HK-2 (cell line): Measurements from ENCODE around the gene KCNK13.
"Not testable (repeated sequence)": the region's sequence is repeated elsewhere in the genome, so short reads cannot be mapped to it uniquely, and the experiment has no call there.

Source experiments
- DNase-seq: peaks from one replicate; pipeline ENCODE4 v3.0.0-alpha.2; 2018; ENCODE audit not compliant: unreplicated experiment

KCNK13 gene

DNA sequence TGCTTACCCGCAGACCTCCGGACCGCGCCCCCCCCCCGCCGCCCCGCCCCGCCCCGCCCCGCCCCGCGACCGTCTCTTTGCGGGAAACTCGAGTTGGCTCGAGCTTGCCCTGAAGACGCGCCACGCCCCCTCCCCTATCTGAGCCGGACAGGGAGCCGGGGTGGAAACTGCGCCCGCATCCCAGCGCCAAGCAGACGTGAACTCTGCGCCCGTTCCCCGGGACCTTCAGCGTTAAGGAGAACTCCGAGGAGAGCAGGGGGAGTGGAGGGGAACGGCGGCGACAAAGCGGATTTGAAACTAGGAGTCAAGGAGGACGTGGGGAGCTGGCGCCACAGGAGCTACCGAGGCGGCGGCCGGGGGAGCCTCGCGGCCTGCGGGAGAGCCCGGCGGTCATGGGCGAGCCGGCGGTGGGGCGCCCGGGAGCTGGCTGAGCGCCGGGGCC is at the start of gene KCNK13:
TSS of gene KCNK13 (plus strand) at position 310 of the 442 bp plus-strand sequence. CDS start 212 bp downstream, outside the sequence.
- DNase-seq, result no peak

DNA sequence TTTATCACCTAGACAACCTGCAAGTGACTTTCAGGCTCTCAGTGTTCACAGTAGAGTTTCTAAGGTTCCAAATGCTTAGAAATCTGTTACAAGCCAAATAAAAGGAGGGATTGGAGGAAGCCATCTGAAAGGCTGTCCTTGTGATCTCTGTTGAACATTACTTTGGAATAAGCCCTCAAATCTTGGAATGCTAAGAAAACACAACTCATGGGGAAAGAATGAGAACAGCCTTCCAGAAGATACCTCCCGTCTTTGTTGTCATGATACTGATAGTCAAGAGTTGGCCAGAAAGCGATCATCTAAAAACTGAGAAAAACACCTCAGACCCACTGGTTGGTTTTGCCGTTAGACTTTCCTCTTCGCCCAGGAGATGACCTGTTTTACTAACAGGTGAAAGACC is 44.4 kb upstream of the KCNK13 start:
- no peak for DNase-seq

DNA sequence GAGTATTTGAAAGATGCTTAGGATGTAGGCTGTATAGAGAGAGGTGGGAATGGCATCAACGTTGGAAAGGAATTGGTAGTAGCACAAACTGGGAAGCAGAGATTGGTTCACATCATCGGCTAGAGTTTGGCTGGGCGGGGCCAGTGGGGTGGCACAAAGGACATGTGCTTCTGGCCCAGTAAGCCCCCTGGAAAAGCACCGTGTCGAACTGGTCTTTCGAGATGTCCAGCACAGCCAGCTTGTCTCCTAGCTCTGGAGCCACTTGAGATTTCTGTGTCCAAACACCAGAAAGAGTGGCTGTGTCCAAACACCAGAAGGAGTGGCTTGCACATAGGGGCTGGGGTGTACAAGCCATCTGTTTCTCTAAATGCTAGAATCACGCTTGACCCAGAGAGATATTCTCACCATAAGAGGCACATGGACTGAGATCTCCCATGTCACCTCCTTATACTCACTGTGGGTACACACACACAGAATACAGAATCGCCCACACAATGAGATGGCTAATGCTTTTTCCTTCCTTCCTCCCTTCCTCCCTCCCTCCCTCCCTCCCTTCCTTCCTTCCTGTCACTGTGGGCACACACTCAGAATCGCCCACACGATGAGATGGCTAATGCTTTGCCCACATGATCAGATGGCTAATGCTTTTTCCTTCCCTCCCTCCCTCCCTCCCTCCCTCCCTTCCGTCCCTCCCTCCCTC is 41.8 kb upstream of the KCNK13 start:
- no peak for DNase-seq

- DNase-seq, result no peak
Measured at GRCh38 chr14:90023176-90023896, 38.5 kb upstream of the KCNK13 start.

- no peak for DNase-seq
Measured at GRCh38 chr14:90024910-90025309, 36.9 kb upstream of the KCNK13 start.

DNA sequence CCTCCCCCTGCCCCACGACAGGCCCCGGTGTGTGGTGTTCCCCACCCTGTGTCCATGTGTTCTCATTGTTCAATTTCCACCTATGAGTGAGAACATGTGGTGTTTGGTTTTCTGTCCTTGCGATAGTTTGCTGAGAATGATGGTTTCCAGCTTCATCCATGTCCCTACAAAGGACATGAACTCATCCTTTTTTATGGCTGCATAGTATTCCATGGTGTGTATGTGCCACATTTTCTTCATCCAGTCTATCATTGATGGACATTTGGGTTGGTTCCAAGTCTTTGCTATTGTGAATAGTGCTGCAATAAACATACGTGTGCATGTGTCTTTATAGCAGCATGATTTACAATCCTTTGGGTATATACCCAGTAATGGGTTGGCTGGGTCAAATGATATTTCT is 35.2 kb upstream of the KCNK13 start:
- not testable (repeated sequence) for DNase-seq

- no peak for DNase-seq
Measured at GRCh38 chr14:90027842-90028241, 34.0 kb upstream of the KCNK13 start.

- no peak for DNase-seq
Measured at GRCh38 chr14:90034156-90034555, 27.6 kb upstream of the KCNK13 start.

DNA sequence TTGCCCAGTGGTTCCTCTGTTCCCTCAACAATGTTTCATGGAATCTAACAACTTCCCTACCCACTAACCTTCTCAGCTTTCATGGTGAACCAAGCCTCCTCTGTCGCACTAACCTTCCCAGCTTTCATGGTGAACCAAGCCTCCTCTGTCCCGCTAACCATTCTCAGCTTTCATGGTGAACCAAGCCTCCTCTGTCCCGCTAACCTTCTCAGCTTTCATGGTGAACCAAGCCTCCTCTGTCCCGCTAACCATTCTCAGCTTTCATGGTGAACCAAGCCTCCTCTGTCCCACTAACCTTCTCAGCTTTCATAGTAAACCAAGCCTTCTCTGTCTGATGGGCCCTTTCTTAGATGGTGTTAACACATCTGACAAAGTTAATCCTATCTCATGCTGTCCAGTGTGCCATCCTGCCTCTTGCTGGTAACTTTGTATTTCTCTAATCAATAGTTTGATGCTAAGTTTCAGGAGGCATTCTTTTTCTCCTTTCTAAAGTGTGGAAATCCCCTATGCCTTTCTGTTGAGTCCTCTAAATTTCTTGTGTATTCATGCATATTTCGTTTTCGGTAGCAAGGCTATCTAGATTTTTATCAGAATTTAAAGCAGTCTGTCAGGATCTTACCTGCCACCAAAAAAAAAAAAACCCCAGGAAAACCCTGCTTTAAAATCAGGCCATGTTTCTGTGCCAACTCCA is 26.8 kb upstream of the KCNK13 start:
- no peak for DNase-seq

- DNase-seq, result no peak
Measured at GRCh38 chr14:90039253-90040010, 22.4 kb upstream of the KCNK13 start.

DNA sequence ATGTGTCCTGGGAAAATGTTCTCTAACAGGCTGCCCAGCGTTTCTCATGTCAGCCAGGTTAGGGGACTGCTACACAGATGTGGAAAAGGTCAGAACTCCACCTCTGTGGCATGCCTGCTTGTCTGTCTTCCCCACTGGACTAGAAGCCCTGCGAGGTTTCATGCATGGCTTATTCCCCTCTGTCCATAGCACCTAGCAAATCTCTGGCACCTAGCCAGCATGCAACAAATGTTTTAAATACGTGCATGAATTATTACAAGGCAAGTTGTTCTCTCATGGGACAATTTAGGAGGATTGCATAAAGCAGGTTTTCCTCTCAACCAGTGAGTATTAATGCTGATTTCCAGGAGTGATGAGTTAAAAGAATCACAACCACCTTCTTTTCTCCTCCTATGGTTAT is 21.4 kb upstream of the KCNK13 start:
- no peak for DNase-seq

DNA sequence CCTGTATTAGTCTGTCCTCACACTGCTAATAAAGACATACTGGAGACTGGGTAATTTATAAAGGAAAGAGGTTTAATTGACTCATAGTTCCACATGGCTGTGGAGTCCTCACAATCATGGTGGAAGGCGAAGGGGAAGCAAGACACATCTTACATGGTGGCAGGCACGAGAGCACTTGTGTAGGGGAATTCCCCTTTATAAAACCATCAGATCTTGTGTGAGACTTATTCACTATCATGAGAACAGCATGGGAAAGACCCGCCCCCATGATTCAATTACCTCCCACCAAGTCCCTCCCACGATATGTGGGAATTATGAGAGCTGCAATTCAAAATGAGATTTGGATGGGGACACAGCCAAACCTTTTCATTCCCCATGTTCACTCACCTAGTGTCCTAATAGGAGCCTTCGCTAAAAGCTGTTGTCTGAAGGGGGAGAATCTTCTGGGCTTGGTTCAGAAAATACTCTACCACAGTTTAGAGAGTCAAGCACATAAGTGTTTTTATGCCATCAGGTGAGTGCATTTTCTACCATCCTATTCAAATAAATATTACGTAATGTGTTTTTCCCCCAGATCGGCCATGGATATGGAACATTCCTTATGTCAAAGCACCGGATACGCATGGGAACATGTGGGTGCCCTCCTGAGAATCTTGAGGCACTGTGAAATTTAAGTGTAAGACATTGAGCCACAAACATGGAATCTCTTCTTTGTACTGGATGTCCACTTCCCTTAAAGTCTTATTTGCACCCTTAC is 19.1 kb upstream of the KCNK13 start:
- no peak for DNase-seq

DNA sequence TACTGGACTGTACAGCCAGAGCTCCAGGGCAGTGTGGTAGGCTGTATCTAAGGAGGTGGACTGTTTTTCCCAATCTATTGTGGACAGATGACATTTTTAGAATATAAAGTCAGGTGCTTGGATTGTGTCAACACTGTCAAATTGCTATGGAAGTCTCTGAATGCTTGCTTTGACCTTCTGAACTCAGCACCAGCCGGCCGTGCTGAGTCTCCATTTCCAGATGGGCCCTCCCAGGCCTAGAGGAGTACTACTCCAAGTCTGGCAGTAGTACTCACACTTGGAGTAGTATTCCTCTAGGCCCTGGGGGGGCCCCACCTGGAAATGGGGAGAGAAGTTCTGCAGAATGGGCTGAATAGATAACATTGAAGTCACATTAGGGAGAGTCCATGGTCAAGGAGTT is 16.2 kb upstream of the KCNK13 start:
- no peak for DNase-seq

DNA sequence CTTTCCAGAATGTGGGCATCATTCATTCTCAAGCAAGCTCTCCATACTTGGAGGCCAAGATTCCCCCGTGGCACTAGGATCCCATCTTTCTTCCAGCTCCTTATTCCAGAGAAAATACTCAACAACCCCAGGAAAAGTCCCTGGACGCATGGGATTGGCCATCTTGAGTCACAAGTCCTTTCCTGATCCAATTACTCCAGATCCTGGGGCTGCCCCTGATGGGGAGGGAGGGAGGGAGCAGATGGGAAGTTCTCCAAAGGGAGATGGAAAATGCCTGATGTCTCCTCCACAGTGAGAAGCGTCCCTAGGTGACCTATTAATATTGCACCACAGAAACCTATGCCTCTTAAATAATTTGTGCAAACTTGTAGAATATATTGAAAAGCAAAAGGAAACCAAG is 12.4 kb upstream of the KCNK13 start:
- DNase-seq, result no peak

GRCh38 chr14:90050271-90050670 is 11.5 kb upstream of the KCNK13 start:
- DNase-seq, result no peak

DNA sequence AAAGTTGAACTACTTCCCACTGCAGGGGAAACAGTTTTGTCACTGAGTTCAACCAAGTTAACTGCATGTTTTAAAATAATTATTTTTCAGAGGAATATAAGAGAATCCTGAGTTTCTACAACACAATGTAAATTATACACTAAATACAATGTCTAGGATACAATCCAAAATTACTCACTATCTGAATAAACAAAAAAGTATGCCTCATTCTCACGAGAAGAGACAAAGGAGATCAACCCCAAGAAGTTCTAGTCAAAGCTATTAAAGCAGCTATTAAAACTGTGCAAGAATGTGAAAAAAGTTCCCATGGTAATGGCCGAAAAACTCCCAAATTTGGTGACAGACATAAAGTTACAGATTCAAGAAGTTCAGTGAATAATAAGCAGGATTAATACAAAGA is 8.8 kb upstream of the KCNK13 start:
- no peak for DNase-seq

- no peak for DNase-seq
Measured at GRCh38 chr14:90054803-90055202, 7.0 kb upstream of the KCNK13 start.

- no peak for DNase-seq
Measured at GRCh38 chr14:90056826-90057225, 5.0 kb upstream of the KCNK13 start.

- no peak for DNase-seq
Measured at GRCh38 chr14:90058876-90059458, 2.8 kb upstream of the KCNK13 start.

- DNase-seq, result peak; percentile 49
Measured at GRCh38 chr14:90060312-90060964, 1.4 kb upstream of the KCNK13 start.
